Testis (tissue), 2 donors: ENCODE data around the gene AFAP1L2.

Source experiments
- POLR2A ChIP-seq: fragments of 450-650 bp; IDR thresholded peaks from one replicate; pipeline ENCODE4 v1.6.1; 2017; ENCODE audit warnings: antibody characterized with exemption, mild to moderate bottlenecking, moderate library complexity
- TF ChIP-seq, protein P1 (sequence below), 3 experiments: fragments of 450-650 bp in 2 of 3; fragments of 200-600 bp in 1 of 3; sonication (generic) in 1 of 3; IDR thresholded peaks; one replicate each; pipeline ENCODE4 v1.5.1; 2016 to 2019; ENCODE audit warnings: antibody characterized with exemption in 3 of 3, mild to moderate bottlenecking in 2 of 3, moderate library complexity in 1 of 3

- no peak for TF ChIP-seq POLR2A
- TF ChIP-seq, protein P1, sequence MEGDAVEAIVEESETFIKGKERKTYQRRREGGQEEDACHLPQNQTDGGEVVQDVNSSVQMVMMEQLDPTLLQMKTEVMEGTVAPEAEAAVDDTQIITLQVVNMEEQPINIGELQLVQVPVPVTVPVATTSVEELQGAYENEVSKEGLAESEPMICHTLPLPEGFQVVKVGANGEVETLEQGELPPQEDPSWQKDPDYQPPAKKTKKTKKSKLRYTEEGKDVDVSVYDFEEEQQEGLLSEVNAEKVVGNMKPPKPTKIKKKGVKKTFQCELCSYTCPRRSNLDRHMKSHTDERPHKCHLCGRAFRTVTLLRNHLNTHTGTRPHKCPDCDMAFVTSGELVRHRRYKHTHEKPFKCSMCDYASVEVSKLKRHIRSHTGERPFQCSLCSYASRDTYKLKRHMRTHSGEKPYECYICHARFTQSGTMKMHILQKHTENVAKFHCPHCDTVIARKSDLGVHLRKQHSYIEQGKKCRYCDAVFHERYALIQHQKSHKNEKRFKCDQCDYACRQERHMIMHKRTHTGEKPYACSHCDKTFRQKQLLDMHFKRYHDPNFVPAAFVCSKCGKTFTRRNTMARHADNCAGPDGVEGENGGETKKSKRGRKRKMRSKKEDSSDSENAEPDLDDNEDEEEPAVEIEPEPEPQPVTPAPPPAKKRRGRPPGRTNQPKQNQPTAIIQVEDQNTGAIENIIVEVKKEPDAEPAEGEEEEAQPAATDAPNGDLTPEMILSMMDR (IDR thresholded peaks at IDR 0.05) = no peak
These were observed 143.2 kb downstream of the AFAP1L2 start for GRCh38 chr10:114261076-114261475.
